Epidermal melanocyte (primary cell): ENCODE data around the gene CCNI2.

ENCODE experiments used
- DNase-seq: peaks from one replicate; pipeline ENCODE4 v3.0.0; 2011; ENCODE audit warnings: low spot score; ENCODE audit not compliant: insufficient read length

CCNI2 gene

DNA sequence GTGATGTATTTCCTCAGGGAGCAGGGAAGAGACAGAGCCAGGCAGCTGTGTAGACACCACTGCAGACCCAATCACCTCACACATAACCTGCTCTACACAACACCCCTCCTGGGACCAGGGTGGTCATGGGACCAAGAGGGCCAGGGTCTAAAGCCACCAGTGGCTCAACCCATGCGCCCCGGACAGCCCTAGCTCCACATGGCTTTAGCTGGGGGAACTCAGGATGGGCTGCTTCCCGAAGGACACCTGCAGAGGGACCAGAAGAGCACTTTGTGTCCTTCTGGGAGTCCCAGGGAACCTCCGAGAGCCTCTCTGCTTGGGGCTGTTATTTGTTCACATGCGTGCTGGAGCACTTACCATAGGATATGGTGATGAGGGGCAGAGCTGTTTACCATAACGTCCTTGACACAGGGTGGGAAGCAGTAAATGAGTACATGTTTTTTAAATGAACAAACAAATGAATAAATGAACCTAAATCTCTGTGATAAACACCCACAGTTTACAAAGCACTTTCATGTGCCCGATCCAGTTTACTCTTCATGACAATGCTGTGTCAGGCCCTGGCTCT is 17.5 kb downstream of the CCNI2 start:
- DNase-seq, result no peak

- DNase-seq, result no peak
These were observed 18.2 kb downstream of the CCNI2 start for GRCh38 chr5:132765311-132766019.

DNA sequence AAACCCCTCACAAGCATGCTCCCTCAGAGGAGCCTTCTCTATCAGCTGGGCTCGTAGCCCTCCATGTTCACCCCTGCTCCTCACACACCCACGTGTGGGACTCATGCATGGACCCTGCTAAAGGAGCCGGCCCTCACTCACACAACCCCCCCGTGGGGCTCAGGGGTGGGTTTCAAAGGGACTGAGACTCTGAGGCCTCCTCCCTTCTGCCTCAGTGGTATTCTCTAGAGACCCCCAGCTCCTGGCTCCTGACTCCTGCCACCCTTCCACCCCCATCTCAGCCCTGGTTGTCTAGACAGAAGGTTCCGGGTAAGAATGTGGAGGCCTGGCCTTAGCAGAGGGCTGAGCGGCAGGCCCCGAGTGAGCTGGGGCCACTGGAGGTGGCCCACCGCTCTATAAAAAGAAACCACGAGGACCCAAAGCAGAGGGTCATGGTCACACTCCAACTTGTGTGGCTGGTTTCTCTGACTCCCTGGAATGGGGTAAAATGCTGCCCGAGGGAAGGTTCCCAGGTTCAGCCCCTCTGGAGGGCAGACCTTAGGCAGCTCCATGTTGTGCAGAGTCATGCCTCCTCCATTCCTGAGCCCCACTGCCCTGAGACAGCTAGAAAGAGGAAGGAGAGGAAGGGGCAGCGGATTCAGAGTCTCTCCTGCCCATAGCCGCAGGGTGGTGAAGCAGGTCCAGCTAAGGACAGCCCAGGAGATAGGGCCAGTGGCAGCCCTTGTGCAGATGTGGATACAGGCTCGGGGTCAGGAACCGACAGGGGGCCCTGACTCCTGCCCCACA is 19.0 kb downstream of the CCNI2 start:
- DNase-seq, result no peak

GRCh38 chr5:132766806-132767055 is 19.5 kb downstream of the CCNI2 start:
- no peak for DNase-seq

- no peak for DNase-seq
These were observed 19.9 kb downstream of the CCNI2 start for GRCh38 chr5:132767150-132767549.

GRCh38 chr5:132768485-132768868 is 21.3 kb downstream of the CCNI2 start:
- DNase-seq, result no peak

DNA sequence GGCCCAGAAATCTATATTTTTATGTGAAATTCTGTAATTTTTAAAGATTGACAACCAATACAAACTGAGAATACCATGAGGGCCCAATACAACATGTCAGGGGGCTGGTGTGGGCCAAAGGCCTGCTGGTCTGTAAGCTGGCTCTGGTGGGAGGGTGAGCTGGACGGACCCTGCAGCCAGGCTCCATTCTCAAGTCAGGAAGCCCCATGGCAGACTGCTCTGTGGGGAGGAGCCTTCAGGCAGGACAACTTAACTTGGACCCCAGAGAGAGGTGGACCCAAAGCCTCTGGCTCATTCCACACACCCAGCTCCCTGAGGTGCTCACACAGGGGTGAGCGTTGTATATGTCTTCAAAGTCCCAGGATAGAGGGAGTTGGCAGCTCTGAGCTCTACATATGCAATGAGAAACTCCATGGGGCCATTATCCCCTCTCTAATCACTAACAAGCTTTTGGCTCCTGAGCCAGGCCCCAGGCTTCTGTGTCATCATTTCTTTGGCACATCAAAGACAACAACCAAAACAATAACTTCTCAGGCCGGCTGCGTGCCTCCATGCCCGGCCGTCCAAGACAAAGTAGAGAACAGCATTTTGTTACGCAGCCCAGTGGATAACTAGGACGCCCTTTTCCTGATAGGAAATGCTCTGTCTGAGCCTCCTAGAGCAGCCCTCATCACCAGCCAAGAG is 23.4 kb downstream of the CCNI2 start:
- DNase-seq, result no peak

GRCh38 chr5:132771503-132771998 is 24.3 kb downstream of the CCNI2 start:
- no peak for DNase-seq

DNA sequence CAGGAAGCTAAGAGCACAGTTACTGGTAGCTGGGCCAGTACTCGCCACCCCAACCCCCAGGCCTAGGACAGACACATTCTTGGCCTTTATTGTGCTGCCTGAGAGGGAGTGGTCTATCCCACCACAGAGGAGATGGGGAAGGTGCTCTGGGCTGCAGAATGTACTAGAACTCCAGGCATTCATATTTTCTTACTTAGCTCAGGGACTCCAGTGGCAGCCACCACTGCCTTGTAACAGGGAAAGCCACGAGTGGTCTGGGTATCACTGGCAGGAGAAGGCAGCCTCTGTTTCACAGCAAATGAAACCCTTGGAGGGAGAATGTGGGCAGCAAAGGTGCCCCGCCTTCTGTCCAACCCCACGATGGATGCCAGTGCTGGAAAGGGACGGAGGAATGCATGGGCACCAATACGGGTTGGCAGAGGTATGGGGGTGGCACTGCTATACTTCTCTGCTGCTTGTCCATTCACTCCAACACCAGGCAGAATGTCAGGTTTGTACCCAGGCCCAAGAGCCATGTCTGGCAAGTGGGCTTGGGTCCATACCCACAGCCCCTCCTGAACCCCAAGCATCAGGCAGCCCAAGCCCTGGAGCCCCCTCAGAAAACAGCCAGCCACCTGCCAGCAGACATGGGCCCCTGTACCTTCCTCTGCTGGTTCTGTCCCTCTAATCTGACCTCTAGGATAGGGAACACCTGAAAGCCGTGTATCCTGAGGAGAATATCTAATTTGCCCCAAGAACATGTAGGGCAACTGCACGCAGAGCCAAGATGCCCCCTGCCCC is 25.3 kb downstream of the CCNI2 start:
- DNase-seq, result no peak

DNA sequence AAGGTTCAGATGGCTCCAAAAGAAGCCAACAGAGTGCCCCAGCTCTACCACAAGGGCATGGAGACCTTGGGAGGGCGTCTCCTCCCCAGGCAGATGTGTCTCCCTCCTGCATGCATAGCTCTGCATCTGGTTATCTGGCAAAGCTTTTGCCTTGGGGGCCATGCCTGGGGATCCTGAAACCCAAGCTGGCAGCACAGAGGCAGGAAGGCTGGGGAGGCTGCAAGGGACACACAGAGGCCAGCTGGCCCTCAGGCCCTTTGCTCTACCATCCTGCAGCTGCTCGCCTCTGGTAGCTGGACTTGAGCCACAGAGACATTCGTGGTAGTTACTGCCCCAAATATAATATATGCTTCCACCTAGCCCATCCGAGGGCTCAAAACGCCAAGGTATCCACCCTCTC is 25.9 kb downstream of the CCNI2 start:
- no peak for DNase-seq

- no peak for DNase-seq
These were observed 26.6 kb downstream of the CCNI2 start for GRCh38 chr5:132773601-132774355.

- DNase-seq, result no peak
These were observed 27.2 kb downstream of the CCNI2 start for GRCh38 chr5:132774406-132774805.

DNA sequence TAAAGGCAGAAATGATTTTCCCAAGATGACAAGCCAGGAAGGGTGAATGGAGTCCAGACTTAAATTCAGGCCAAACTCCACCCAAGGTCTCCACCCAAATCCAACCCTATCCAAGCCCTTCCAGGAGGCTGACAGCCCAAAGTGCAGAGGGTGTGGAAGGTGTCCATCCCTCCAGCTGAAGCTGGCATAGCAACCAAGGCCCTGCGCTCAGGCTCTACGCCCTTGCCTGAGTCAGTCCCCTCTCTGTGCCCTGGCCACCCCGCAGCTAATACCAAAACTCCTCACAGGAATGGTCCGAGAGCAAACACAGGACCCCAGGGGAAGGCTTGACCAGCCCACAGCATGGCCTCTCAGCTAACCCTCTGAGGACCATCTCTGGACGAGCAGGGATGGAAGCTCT is 27.7 kb downstream of the CCNI2 start:
- DNase-seq, result no peak

GRCh38 chr5:132775476-132775961 is 28.3 kb downstream of the CCNI2 start:
- DNase-seq, result no peak

GRCh38 chr5:132776131-132776937 is 29.1 kb downstream of the CCNI2 start:
- DNase-seq, result no peak

DNA sequence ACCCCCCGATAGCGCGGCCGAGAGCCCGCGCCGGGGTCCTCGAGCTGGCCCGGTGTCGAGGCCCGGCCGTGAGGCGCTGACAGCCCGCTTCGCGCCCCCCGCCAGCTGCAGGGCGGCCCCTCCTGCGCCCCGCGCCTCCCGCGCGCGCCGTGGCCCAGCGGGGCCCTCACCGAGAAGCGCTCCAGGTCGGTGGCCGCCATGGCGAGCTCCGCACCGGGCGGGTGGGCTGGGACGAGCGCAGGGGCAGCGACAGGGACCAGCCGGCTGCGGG is 29.6 kb downstream of the CCNI2 start:
- DNase-seq, result no peak

GRCh38 chr5:132777209-132778069 is 30.2 kb downstream of the CCNI2 start, which contains the start of gene SEPTIN8:
SEPTIN8 (minus strand) TSS chr5:132777239; CDS start chr5:132777137, 102 bp downstream.
- DNase-seq, result peak; percentile 71

GRCh38 chr5:132778129-132778528 is 30.9 kb downstream of the CCNI2 start:
- DNase-seq, result no peak

DNA sequence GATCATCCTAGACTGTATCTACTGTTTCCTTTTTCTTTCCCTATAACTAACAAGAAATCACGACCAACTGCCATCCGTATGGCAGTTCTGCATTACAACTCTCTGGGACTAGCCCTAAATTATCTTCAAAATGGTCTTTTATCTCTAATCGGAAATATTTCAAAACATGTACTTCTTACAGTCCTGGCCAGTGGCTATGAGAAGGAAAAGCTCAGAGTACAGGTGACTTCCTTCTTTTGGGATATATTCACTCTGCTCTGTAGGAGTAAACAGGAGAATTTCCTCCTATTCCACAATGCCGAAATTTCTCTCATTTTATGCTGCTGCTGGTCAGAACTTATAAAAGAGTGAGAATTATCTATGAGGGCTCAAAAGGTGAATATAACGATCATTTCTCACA is 31.6 kb downstream of the CCNI2 start:
- no peak for DNase-seq
